Stimulated activated CD8-positive, alpha-beta memory T cell treated with anti-CD3 and anti-CD28 coated beads, Interleukin-4, amount 100 ng/mL, for 24 hours (primary cell): ENCODE measurements around the gene FRK.
"Not testable (repeated sequence)": the region's sequence is repeated elsewhere in the genome, so short reads cannot be mapped to it uniquely, and the experiment has no call there.

Source experiments
- DNase-seq: peaks from one replicate; pipeline ENCODE4 v3.0.0-alpha.2; 2020; ENCODE audit warnings: low read depth

The FRK gene

DNA sequence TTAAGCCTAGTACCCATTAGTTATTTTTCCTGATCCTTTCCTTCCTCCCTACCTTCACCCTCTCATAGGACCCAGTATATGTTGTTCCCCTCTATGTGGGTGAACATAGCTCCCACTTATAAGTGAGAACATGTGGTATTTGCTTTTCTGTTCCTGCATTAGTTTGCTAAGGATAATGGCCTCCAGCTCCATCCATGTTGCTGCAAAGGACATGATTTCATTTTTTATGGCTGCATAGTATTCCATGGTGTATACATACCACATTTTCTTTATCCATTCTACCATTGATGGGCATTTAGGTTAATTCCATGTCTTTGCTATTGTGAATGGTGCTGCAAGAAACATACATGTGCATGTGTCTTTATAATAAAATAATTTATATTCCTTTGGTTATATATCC is 115.9 kb downstream of the FRK start:
- DNase-seq = not testable (repeated sequence)

DNA sequence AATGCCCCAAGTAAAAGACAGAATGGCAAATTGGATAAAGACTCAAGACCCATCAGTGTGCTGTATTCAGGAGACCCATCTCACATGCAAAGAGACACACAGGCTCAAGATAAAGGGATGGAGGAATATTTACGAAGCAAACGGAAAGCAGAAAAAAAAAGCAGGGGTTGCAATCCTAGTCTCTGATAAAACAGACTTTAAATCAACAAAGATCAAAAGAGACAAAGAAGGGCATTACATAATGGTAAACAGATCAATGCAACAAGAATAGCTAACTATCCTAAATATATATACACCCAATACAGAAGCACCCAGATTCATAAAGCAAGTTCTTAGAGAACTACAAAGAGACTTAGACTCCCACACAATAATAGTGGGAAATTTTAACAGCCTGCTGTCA is 123.2 kb downstream of the FRK start:
- DNase-seq = not testable (repeated sequence)

DNA sequence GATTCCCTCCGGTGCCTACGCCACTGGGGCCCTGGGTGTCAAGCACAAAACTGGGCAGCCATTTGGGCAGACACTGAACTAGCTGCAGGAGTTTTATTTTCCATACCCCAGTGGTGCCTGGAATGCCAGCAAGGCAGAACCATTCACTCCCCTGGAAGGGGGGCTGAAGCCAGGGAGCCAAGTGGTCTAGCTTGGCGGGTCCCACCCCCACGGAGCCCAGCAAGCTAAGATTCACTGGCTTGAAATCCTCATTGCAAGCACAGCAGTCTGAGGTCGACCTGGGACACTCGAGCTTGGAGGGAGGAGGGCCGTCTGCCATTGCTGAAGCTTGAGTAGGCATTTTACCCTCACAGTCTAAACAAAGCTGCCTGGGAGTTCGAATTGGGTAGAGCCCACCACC is 125.3 kb downstream of the FRK start:
- DNase-seq = no peak

DNA sequence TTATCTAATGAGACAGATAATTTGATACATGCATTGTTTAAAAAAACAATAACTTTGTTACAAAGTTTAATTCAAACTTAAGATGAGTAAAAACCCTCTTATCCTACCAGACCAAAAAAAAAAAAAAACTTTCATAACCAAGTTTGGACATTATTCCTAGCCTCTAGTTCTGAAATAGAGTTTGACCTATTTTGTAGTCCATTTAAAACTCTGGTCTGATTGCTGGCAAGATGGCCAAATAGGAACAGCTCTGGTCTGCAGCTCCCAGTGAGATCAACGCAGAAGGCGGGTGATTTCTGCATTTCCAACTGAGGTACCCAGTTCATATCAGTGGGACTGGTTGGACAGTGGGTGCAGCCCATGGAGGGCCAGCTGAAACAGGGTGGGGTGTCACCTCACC is 125.9 kb downstream of the FRK start:
- no peak for DNase-seq

DNA sequence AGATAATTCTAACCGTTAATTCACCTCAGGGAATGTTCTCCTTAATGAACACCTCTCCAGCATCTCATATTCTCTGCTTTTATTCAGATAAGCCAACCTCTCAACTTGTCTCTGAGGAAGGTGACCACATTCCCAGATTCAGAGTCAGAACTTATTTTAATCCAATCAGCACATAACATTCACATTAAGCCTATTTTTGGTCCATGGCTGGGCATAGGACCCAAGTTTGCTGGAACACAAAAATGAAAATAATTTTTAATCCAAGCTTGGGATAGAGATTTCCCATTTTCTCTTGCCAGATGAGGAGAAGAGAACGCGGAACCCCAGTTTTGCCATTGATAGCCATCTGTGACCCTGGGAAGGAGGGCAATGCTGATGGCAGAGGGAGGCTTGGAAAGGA is 126.5 kb downstream of the FRK start:
- no peak for DNase-seq

DNA sequence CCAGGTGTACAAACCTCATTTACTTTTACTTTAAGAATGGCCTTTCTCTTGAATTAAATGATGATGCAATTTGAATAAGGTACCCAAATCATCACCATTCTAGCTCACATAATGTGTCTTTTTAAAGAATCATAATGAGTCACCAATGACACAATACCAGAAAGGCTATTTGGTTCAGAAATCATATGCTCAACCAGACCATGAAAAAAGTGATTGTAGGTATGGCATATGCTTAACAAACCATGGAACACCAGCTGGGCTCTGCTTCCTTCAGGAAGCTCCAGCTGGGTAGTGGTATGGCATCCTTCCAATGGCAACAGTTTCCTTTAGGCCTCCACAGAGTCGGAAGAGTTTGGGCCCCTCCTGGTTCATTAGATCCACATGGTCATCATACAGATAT is 128.2 kb downstream of the FRK start:
- DNase-seq = no peak

DNA sequence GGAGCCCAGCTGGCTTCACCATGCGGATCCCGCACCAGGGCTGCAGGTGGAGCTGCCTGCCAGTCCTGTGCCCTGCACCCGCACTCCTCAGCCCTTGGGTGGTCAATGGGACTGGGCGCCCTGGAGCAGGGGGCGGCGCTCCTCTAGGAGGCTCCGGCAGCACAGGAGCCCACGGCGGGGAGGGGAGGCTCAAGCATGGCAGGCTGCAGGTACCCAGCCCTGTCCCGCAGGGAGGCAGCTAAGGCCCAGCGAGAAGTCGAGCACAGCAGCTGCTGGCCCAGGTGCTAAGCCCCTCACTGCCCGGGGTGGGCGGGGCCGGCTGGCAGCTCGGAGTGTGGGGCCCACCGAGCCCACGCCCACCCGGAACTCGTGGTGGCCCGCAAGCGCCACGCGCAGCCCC is 132.7 kb downstream of the FRK start:
- not testable (repeated sequence) for DNase-seq

DNA sequence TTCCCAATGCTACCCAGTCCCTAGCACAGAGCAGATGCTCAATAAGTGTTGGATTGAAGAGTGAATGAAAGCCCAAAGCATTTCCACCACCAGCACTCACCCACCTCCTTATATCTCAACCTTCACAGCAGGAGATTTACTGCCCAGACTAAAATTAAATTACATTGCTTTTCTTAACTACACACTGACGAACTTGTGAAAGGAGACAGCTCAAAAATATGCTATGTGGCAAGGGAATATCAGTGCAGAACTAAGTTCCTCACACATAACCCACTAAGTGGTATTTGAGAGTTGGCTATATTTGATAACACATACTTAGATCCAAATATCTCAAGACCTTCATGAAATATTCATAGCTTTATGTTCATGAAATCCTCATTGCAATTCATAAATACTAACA is 137.7 kb downstream of the FRK start:
- no peak for DNase-seq

DNA sequence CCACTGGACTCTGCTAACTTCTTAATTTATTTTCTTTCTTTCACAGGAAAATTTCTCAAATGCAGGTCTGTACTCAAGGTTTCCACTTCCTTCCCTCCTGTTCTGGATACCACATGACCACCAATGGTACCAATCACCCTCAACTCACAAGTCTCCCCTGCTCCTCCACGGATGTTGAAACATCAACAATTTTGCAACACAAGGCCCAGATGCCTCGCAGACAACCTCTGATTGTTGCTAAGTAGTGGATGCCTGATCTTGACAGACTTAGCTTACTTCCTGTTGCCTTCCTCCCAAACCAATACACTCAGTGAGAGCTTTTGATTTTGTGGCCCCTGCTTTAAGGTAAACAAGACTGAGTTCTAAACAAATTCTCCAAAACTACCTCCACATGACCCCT is 146.6 kb downstream of the FRK start:
- no peak for DNase-seq

DNA sequence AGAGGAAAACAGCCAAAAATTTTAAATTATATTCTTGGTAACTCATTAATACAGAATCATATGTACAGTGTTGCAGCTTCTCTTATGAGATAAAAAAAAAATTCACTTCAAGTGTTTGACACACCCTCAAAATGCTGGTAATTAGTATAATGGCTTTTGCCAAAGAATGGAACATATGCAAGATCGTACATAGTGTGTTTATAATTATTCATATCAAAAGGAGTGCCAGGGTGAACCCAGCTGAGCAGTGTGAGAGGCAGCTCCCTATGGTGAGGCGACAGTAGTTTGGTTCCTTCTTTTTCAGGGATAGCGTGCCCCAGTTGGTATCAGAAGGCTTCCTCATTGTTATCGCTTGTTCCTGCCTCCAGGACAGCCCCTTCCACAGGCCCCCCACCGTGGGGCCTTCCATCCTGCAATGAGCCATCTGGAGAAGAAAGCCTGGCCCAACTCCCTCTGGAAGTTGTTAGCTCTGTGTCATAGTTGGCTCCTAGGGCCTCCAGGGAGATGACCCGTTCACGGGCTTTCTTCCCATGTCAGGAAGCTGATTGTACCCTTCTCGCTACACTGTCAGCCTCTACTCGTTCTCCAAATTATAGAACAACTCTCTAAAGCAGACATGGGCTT is 150.7 kb downstream of the FRK start:
- no peak for DNase-seq

DNA sequence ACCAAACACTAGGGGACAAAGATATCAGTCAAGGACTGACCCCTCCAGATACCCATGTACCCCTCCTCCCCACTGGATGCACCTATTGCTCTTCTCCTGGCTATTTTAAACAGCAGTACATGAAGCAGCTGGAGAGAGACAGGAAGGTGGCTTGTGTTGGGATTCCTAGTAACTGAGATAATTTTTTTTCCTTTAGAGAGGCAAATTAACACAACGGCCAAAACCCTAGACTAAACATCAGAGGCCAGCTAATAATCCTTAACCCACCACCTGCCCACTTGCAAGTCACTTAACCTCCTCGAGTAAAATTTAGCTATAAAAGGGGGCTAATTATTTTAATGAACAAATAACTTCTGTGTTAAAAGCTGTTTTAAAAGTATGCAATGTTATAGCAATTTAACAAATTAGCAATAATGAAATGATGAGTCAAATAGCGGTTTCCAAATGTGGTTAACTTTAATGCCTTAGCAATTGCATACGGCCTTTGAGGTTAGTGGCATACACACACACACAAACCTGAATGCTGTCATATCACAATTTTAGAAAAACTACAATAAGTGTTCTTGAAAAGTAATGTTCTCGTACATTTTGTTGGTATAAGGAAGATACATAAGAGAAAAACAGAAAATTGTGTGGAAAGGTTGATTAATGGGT is 151.7 kb downstream of the FRK start:
- no peak for DNase-seq

DNA sequence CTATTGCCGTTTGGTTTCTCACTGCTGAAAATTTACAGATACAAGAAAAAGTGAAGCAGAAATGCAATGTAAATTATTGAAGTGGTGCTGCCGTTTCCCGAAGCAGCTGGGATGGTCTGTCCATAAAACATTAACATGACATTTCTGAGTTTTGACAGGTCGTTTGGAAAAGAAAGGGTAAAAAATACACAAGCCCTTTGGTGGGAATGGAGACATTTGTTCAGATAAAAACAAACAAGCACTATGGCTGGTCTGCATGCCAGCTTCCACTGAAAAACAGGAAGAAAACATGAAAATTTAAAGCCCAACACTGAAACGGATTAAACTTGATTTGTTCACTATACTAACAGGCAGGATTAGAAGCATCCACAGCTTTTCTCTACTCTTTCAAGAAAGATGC is 155.2 kb downstream of the FRK start:
- no peak for DNase-seq

DNA sequence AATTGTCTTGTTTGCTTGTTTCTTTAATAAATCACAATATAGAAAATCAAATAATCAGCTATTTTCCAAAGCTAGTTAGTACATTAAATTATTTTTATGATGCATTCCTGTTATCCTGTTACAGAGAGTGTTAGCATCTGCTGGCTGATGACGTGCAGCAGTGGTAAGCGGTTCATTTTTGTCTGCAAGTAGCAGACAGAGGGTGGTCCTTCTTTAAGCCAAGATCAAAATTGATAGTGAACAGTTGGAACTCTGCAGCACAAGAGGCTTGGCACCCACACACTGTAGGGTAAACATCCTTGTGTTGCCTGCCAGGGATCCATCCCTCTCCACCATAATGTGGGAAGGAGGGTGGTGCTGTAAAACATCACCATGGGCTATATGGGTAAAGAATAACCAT is 158.3 kb downstream of the FRK start:
- no peak for DNase-seq

DNA sequence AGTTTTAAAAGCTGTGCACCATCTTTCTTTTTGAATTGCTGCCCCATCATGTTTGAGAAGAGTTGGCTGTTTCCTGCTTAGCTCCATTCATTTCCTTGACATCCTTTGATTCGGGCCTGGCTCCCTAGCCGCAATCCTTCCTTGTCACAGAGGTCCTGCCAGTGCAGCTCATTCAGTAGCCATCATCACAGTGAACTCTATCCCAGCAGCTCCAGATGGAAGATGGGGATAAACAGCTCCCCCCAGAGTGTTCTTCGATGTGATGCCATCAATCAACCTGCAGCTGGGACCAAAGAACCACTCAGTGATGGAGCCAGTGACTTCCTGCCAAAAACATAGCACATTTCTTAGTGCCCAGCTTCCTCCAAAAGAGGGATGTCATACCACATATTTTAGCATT is 158.8 kb downstream of the FRK start:
- no peak for DNase-seq

DNA sequence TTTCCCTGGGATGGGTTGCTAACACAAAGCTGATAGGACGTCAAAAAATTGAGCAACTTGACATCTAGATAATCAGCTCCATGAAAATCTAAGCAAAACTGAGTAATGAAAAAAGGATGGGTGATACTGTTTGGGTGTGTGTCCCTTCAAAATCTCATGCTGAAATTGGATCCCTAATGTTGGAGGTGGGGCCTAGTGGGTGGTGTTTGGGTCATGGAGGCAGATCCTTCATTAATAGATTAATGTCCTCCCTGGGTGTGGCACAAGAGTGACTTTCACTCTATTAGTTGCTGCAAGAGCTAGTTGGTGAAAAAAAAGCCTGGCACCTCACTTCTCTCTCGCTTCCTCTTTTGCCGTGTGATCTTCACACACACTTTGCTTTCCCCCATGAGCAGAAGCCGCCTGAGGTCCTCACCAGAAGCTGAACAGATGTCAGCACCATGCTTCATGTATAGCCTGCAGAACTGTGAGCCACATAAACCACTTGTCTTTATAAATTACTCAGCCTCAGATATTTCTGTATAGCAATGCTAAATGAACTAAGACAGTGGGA is 160.9 kb downstream of the FRK start:
- DNase-seq = no peak

DNA sequence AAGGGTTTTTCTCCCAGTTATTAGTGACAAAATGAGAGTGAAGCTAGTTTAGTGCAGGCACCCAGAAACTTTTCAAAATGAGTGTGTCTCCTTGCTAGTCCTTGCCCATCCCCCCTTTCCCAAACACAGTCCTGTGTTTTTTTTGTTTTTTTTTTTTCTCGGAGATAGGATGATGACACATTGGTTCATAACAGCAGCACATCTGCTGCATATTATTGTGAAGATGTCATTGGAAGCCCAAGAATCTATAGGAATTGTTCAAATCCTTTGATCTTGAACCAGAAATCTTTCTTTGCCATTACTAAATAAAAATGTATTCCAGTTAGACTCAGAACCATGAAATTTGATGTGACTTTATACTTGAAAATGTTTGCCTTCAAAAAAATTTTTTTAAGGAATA is 162.4 kb downstream of the FRK start:
- no peak for DNase-seq

DNA sequence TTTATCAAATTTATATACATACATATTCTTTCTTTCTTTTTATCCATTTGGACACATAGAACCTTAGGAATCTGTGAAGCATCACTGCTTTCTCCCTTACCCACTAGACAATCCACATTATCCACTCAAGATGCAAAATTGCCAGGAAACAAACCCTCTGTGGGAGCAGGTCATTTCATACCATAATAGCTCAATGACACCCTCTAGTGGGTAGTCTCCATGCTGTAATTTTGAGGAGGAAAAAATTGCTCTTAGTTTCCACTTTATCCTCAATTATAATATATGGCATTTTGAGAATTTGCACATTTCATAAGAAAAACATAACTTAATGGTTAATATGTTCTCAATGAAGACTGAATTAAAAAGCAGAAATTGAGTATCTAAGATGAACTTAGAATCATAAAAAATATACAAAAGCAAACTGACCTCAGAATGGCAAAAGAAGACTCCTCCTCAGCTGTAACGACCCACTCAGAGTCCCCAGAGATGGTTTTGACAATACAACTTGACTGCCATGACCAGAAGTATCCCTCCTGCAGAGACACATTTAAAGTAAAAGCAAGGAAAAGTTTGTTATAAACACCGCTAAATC is 164.1 kb downstream of the FRK start:
- no peak for DNase-seq

DNA sequence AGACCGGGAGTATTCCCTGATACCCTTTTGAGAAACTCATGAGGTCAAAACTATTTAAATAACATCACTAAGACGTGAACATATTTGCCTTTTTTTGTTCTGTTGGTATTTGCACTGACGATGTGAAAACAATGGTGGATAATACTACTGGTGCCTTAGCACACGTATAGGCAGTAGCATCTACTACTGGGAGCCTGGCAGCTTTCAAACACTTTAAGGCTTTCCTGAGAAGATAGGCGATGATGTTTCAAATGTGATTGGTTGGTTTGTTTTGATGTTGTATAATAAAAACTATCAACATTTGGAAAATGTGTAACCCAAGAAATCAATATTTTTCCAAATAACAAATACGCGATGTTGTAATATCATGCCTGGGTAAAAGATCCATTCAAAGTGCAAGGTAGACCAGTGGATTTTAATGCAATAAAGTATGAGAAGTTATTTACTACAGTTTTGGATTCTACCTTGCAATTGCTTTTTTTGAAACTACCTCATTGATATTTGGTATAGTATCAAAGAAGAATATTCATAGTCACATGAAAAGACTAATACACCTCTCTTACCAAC is 166.2 kb downstream of the FRK start:
- no peak for DNase-seq

DNA sequence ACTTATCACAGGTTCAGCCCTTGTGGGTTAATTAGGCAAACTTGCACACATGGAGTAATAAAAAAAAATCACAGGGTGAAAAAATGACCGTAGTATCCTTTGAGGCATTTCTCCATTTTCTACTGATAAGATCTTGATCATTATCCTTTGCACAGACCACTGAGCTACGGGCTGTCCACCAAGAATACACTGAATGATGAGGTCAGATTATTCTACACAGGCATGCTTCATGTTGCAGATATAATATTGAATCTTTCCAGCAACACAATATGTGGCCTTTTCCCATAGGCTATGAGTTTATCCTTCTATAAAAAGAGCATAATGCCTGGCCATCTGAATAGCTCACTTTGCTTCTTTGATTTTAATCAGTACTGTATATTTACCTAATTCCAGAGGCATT is 168.9 kb downstream of the FRK start:
- no peak for DNase-seq

DNA sequence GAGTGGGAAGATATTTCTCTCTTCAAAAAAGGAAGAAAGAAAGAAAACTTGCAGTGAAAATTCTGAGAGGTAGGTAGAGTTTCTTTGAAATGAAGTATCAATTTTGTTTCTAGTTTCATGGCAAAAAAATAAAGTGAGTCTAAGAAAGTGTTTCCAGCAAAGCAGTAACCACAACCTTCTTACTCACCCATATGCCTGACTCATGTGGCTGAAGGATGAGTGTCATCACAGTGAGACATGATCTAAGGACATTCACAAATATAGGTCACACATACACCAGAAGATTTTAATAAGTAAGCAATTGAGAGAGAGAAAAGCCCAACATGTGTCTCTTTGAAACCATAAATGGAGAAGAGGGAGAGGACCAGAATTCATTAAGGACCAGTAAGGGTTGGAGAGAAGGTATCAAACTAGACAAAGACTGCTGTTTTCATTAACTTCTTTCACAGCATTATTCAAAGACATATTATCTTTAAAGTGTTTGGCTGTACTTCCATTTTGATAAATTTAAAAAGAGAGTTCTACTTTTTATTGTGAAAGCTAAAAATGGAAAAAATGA is 169.5 kb downstream of the FRK start:
- no peak for DNase-seq

DNA sequence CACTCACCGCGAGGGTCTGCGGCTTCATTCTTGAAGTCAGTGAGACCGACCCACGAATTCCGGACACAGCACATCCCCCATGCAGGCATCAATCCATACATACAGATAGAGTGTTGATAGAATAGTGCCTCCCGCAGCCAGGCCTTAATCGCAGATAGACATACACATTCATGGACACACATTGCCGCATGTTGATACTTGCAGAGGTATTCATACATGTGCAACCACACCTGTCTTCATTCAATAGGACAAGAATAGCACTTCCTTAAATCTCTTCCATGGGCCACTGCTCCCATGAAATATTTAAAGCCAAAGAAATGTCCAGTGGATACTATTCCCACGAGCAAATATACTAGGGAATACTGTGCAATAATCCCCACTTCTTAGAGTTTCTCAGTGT is 170.5 kb downstream of the FRK start:
- no peak for DNase-seq

DNA sequence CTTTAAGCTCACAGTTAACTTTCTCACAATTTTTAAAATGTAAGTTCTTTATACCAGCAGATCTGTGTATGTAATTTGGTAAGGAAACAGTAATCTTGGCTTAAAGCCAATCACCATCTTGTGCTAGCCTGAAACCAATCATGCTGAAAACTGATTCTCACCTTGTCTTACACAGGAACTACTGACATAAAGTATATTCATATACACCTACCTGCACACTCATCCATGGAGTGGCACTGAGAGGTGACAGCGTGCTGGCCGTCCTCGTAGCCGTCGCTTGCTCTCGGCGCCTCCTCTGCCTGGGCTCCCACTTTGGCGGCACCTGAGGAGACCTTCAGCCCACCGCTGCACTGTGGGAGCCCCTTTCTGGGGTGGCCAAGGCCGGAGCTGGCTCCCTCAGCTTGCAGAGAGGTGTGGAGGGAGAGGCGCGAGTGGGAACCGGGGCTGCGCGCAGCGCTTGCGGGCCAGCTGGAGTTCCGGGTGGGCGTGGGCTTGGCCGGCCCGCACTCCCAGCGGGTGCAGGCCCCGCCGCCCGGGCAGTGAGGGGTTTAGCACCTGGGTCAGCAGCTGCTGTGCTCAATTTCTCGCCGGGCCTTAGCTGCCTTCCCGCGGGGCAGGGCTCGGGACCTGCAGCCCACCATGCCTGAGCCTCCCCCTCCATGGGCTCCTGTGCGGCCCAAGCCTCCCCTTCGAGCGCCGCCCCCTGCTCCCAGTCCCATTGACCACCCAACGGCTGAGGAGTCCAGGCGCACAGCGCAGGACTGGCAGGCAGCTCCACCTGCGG is 171.8 kb downstream of the FRK start:
- not testable (repeated sequence) for DNase-seq
